ENCODE measurements around the gene GNG12.

Gene GNG12

GRCh38 chr1:67839826-67840225 is 6.6 kb upstream of the GNG12 start:
- no peak for DNase-seq

- DNase-seq: peak; percentile 21
These were observed 5.1 kb upstream of the GNG12 start for GRCh38 chr1:67838180-67838910.

GRCh38 chr1:67836769-67837168 is 3.5 kb upstream of the GNG12 start:
- no peak for DNase-seq

GRCh38 chr1:67835663-67836452 is 2.6 kb upstream of the GNG12 start:
- no peak for DNase-seq

GRCh38 chr1:67834246-67834877 is 1.1 kb upstream of the GNG12 start:
- DNase-seq: no peak

- DNase-seq: no peak
These were observed 304 bp upstream of the GNG12 start for GRCh38 chr1:67833602-67833940.

GRCh38 chr1:67831850-67832513 is 1.3 kb downstream of the GNG12 start:
- DNase-seq: peak; percentile 48

- no peak for DNase-seq
These were observed 2.1 kb downstream of the GNG12 start for GRCh38 chr1:67830928-67831830.

- DNase-seq: no peak
These were observed 3.0 kb downstream of the GNG12 start for GRCh38 chr1:67830226-67830625.

GRCh38 chr1:67827688-67828087 is 5.6 kb downstream of the GNG12 start:
- DNase-seq: no peak

- no peak for DNase-seq
These were observed 7.7 kb downstream of the GNG12 start for GRCh38 chr1:67825591-67825990.

- no peak for DNase-seq
These were observed 8.5 kb downstream of the GNG12 start for GRCh38 chr1:67824766-67825165.

- no peak for DNase-seq
These were observed 9.7 kb downstream of the GNG12 start for GRCh38 chr1:67823615-67824014.

GRCh38 chr1:67821263-67821662 is 12.0 kb downstream of the GNG12 start:
- no peak for DNase-seq

GRCh38 chr1:67818725-67819301 is 14.5 kb downstream of the GNG12 start:
- no peak for DNase-seq

- DNase-seq: no peak
These were observed 15.1 kb downstream of the GNG12 start for GRCh38 chr1:67818162-67818561.

- no peak for DNase-seq
These were observed 15.9 kb downstream of the GNG12 start for GRCh38 chr1:67817319-67817718.

- DNase-seq: no peak
These were observed 16.8 kb downstream of the GNG12 start for GRCh38 chr1:67816506-67816905.

GRCh38 chr1:67816095-67816475 is 17.2 kb downstream of the GNG12 start:
- no peak for DNase-seq

GRCh38 chr1:67815303-67816094 is 17.8 kb downstream of the GNG12 start:
- DNase-seq: no peak

GRCh38 chr1:67814121-67814772 is 19.0 kb downstream of the GNG12 start:
- DNase-seq: no peak

Data from NCI-H2227 treated with DMSO at 0.1 percent for 48 hours (cell line).